DOHH2 (cell line): Measurements from ENCODE around the gene AP5Z1.
A peak's percentile ranks its signal among the peaks of the same experiment; 100 is the strongest.

Experiments
- H3F3A ChIP-seq: fragments of 200-600 bp; sonication (generic), shearing (Covaris generic); 2 replicates; pipeline ENCODE4 v1.6.0; 2016; ENCODE audit warnings: antibody characterized with exemption, mild to moderate bottlenecking; ENCODE audit not compliant: control insufficient read depth, insufficient read depth
- H3K27ac ChIP-seq: fragments of 200-600 bp; sonication (generic); 2 replicates; pipeline ENCODE4 v1.5.1; 2014; ENCODE audit warnings: low read depth, mild to moderate bottlenecking, low read length, moderate library complexity
- H3K27me3 ChIP-seq: fragments of 200-600 bp; sonication (generic); 2 replicates; pipeline ENCODE4 v1.6.1; 2014; ENCODE audit warnings: mild to moderate bottlenecking, low read length, mixed read lengths; ENCODE audit not compliant: control insufficient read depth
- H3K36me3 ChIP-seq: fragments of 200-600 bp; sonication (generic); 2 replicates; pipeline ENCODE4 v1.6.1; 2014; ENCODE audit warnings: mild to moderate bottlenecking, low read length, moderate library complexity, mixed read lengths; ENCODE audit not compliant: control insufficient read depth
- H3K4me1 ChIP-seq: fragments of 200-600 bp; sonication (generic); 2 replicates; pipeline ENCODE4 v1.6.1; 2014; ENCODE audit warnings: mild to moderate bottlenecking, low read length, mixed read lengths; ENCODE audit not compliant: control insufficient read depth
- H3K4me2 ChIP-seq: fragments of 200-600 bp; sonication (generic); 2 replicates; pipeline ENCODE4 v1.6.0; 2014; ENCODE audit warnings: mild to moderate bottlenecking, low read length, moderate library complexity
- H3K4me3 ChIP-seq: fragments of 200-600 bp; sonication (generic); 2 replicates; pipeline ENCODE4 v1.5.1; 2014; ENCODE audit warnings: mild to moderate bottlenecking, low read length, mixed read lengths
- H3K79me2 ChIP-seq: fragments of 200-600 bp; sonication (generic); 2 replicates; pipeline ENCODE4 v1.6.1; 2014; ENCODE audit warnings: mild to moderate bottlenecking, low read length, mixed read lengths; ENCODE audit not compliant: control insufficient read depth
- H3K9me2 ChIP-seq: fragments of 200-600 bp; sonication (generic); replicated peaks from 2 replicates; pipeline ENCODE4 v1.6.1; 2014; ENCODE audit warnings: mild to moderate bottlenecking, low read length, mixed read lengths; ENCODE audit not compliant: control insufficient read depth
- H3K9me3 ChIP-seq: fragments of 200-600 bp; sonication (generic); 2 replicates; pipeline ENCODE4 v1.6.1; 2014; ENCODE audit warnings: antibody characterized with exemption, low read length, mixed read lengths; ENCODE audit not compliant: control insufficient read depth, insufficient read depth
- H4K20me1 ChIP-seq: fragments of 200-600 bp; sonication (generic); 2 replicates; pipeline ENCODE4 v1.6.0; 2014; ENCODE audit warnings: low read depth, mild to moderate bottlenecking, antibody characterized with exemption, low read length, moderate library complexity; ENCODE audit not compliant: control insufficient read depth, insufficient read depth
- EZH2phosphoT487 ChIP-seq: fragments of 200-600 bp; sonication (generic); IDR thresholded peaks from 2 replicates; pipeline ENCODE4 v1.6.1; 2017; ENCODE audit warnings: borderline replicate concordance, mild to moderate bottlenecking, antibody characterized with exemption, low read length, moderate library complexity, mixed read lengths
- TF ChIP-seq, protein P1 (sequence below): fragments of 200-600 bp; sonication (generic); IDR thresholded peaks from one replicate; pipeline ENCODE4 v1.5.1; 2014; ENCODE audit warnings: antibody characterized with exemption, mild to moderate bottlenecking, low read depth, low read length; ENCODE audit not compliant: poor library complexity, severe bottlenecking

Gene AP5Z1

DNA sequence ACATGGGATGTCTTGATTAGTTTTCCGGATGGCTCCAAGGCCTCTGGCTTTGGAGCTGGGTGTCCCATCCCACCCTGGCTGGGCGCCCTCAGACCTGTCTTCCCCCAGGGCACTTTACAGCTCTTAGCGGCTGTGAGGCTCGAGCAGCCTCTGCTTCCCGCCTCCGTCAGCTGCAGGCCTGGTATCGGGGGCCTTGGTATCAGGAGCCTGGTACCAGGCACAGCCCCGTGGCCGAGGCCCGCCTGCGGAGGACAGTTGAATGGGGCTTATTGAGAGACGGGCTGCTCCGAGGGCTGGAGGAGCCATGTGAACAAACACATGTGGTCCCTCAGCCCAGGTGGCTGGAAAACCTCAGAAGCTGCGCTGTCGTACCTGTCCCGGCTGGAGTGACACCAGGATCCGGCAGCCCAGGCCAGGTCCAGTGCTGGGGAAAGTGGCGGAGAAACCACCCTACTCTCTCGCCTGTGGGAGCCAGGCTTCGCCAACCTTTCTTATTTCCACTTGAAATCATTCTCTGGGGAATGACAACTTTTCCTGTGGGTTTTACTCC is 23.9 kb upstream of the AP5Z1 start:
- Histone ChIP-seq H3K36me3 (peaks cover 63% of the 10 kb centered on the region), H3F3A (no peaks in the 10 kb centered on the region)

DNA sequence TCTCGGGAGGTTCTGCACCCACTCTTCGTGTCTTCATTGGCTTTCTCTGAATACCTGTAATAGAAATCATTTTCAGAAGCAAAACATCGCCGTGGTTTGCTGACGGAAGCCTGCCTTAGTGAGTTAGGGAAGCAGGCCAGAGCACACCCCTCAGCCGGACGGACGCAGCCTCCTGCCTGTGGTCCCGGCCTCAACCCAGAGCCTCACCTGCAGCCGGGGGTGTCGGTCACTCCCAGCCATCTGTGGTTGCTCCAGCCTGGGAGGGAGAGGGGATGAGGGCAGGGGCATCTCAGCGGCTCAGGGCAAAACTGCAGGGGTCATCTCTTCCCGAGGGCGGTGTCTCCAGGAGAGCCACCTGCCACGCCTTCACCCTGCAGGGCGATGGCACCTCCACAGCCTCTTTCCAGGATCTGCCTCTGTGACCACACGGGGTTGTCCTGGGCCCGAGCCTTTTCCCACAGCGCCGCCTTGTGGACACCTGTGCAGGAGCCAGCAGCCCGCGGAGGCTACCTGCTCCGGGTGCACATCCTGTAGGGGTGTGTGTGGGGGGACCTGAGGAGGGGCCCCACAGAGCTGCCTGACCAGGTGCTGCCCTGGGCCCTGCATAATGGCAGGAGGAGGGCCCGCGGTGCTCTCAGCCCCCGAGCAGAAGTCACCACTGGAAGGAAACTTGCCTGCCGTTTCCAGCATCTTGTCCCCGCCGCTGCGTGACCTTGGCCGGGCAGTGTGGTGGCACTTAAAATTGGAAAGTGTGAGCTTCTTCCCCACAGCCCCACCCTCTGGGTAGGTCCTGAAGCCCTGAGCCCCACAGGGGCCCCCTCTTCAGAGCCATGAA is 21.6 kb upstream of the AP5Z1 start:
- Histone ChIP-seq H3K4me1 (peaks cover 8% of the 10 kb centered on the region; the same call in 1 of the 2 replicates), H3K27me3 (no peaks in the 10 kb centered on the region), H3K27ac (no peak overlapping the region), H3F3A (no peaks in the 10 kb centered on the region), H3K9me2 (no peaks in the 10 kb centered on the region), H3K4me3 (no peak overlapping the region), H4K20me1 (0 out of 2 replicates have a peak, but pooled peaks cover 8% of the 10 kb centered on the region), H3K36me3 (peaks cover 63% of the 10 kb centered on the region), H3K9me3 (no peaks in the 10 kb centered on the region), H3K79me2 (peaks cover 35% of the 10 kb centered on the region), H3K4me2 (no peak overlapping the region)
- no peak for TF ChIP-seq EZH2phosphoT487
- TF ChIP-seq, protein P1, sequence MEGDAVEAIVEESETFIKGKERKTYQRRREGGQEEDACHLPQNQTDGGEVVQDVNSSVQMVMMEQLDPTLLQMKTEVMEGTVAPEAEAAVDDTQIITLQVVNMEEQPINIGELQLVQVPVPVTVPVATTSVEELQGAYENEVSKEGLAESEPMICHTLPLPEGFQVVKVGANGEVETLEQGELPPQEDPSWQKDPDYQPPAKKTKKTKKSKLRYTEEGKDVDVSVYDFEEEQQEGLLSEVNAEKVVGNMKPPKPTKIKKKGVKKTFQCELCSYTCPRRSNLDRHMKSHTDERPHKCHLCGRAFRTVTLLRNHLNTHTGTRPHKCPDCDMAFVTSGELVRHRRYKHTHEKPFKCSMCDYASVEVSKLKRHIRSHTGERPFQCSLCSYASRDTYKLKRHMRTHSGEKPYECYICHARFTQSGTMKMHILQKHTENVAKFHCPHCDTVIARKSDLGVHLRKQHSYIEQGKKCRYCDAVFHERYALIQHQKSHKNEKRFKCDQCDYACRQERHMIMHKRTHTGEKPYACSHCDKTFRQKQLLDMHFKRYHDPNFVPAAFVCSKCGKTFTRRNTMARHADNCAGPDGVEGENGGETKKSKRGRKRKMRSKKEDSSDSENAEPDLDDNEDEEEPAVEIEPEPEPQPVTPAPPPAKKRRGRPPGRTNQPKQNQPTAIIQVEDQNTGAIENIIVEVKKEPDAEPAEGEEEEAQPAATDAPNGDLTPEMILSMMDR, result peak; percentile 99

More for the DNA sequence above, 23.9 kb upstream of the AP5Z1 start:
- H4K20me1 ChIP-seq, result 0 out of 2 replicates have a peak, but pooled peaks cover 8% of the 10 kb centered on the region
- H3K27me3 ChIP-seq, result no peaks in the 10 kb centered on the region
- H3K27ac ChIP-seq, result no peak overlapping the region
- H3K9me3 ChIP-seq, result no peaks in the 10 kb centered on the region
- H3K4me2 ChIP-seq, result no peak overlapping the region
- TF ChIP-seq EZH2phosphoT487, result no peak
- TF ChIP-seq, protein P1, result no peak
- no peak overlapping the region for H3K4me3 ChIP-seq
- H3K79me2 ChIP-seq, result peaks cover 57% of the 10 kb centered on the region
- H3K4me1 ChIP-seq, result peaks cover 18% of the 10 kb centered on the region
- H3K9me2 ChIP-seq, result no peaks in the 10 kb centered on the region

DNA sequence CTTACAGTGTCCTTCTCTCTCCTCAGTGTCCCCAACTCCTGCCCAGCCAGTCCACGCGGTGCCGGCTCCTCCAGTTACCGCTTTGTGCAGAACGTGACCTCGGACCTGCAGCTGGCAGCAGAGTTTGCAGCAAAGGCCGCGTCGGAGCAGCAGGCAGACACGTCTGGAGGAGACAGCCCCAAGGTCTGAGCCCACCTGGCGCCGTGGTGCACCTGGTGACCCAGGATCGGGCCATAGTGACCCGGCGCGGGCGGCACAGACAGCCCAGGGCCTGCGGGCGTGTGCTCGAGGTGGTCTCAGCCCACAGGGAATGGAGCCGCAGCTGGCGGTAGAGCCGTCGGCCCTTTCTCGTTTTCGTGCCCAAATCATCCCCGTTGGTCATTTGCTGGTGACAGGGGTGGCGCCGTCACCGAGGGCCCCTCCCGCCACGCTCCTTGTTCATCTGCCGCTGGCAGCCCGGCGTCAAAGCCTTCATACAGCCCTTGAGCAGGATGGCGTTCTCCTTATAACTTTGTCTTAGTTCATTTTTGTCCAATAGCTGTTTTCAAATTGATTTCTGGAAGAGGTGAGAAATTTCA is 20.9 kb upstream of the AP5Z1 start:
- H3K27me3 ChIP-seq, result no peaks in the 10 kb centered on the region
- no peaks in the 10 kb centered on the region for H3K9me2 ChIP-seq
- H4K20me1 ChIP-seq, result 0 out of 2 replicates have a peak, but pooled peaks cover 8% of the 10 kb centered on the region
- no peaks in the 10 kb centered on the region for H3K9me3 ChIP-seq
- H3K4me3 ChIP-seq, result no peak overlapping the region
- peaks cover 68% of the 10 kb centered on the region for H3K36me3 ChIP-seq
- peaks cover 8% of the 10 kb centered on the region; the same call in 1 of the 2 replicates for H3K4me1 ChIP-seq
- TF ChIP-seq EZH2phosphoT487, result no peak
- TF ChIP-seq, protein P1, result no peak
- no peak overlapping the region for H3K27ac ChIP-seq
- H3K79me2 ChIP-seq, result peaks cover 28% of the 10 kb centered on the region
- no peaks in the 10 kb centered on the region for H3F3A ChIP-seq
- no peak overlapping the region for H3K4me2 ChIP-seq
